NCI-H748 (cell line): ENCODE results near the gene INS.

Source experiments
- DNase-seq: peaks from one replicate; lab custom pipeline; 2025; ENCODE audit not compliant: unreplicated experiment; lab: John Stamatoyannopoulos, UW

Gene INS

DNA sequence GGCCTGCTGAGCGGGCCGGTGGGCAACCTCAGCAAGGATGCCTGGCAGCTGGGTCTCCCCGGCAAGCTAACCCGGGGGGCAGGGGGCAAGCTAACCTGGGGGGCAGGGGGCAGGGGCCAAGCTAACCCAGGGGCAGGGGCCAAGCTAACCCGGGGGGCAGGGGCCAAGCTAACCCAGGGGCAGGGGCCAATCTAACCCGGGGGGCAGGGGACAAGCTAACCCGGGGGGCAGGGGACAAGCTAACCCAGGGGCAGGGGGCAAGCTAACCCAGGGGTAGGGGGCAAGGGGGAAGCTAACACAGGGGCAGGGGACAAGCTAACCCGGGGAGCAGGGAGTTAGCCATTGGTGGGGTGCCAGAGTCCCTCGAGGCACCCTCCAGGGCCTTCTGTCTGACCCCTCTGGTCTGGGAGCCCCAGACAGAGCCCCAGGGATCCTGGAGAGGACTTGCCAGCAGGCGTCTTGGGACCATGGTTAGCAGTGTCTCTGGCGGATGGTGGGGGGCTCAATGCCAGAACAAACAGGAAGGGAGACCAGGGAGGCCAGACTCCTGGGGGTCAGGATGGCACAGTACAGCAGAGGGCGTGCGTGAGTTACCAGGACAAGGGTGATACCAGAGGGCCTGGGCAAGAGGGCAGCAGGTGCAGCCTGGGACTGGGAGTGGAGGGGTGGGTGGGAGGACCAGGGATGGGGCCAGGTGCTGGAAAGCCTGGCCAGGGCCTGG, 37.9 kb downstream of the INS start:
- DNase-seq = no peak

DNA sequence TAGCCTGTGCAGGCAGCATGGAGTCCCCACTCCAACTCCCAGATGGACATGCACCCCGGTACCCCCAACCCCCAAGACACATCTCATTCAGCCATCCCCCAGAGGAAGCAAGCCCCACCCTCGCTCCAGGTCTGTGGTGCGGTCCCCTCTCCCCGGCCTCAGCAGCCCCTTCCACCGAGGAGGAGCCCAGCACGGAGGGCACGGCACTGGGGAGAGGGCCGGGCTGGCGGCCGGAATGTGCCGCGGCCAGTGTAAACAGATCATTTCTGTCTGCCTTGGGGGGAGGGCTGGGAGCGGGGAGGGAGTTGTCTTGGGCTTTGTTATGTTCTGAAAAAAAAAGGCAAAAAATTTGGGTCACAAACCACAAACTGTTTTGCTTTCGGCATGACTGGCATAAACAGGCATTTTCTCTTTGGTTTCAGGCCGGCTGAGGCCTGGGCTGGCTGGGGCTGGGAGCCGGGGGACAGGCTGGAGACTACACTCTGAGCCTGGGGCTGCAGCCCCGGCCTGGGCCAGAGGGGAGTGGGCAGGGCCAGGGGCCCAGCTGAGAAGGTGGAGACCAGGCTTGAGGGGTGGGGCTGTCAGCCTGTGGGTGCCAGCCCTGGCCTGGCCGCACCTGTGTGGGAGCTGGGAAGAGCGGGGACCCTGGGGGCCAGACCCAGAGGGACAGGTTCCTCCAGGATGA, 38.6 kb downstream of the INS start:
- no peak for DNase-seq

DNA sequence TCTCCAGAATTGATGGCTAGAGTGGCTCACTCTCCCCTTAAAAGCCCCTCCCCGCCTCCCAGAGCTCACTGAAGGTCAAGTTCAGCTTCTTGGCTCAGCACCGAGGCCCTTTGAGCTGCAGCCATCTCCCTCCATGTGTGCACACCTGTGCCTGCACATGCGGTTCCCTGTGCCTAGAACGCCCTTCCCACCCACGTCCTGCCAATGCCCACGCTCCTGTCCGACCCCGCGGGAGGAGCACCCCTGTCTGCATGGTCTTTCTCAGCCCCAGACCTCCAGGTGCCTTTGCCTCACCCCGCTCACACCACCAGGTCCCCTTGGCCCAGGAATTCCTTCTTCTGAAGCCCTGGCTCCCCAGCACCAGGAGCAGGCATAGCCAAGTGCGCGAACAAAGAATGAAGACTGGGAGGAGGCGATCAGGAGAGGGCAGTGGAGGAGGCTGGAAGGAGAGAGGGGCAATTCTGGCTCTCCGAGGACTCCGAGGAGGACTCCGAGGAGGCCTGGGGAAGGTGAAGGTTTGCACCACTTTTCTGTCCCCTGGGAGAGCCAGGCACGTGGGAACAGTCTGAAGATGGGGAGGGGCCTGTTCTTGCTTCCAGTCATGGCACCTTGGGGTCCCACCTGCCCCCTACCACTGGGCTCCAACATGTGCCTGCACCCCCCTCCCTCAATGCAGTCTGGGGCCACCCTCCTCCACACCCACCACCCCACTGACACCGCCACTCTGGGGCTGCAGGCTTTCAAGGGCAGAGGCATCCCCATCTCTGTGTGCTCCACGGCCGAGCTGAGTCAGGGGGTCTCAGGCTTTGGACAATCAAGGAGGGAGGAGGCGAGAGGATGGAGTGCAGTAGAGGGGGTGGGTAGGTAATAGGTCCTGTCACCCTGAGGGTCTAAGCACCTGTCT, 39.5 kb downstream of the INS start:
- DNase-seq = no peak

DNA sequence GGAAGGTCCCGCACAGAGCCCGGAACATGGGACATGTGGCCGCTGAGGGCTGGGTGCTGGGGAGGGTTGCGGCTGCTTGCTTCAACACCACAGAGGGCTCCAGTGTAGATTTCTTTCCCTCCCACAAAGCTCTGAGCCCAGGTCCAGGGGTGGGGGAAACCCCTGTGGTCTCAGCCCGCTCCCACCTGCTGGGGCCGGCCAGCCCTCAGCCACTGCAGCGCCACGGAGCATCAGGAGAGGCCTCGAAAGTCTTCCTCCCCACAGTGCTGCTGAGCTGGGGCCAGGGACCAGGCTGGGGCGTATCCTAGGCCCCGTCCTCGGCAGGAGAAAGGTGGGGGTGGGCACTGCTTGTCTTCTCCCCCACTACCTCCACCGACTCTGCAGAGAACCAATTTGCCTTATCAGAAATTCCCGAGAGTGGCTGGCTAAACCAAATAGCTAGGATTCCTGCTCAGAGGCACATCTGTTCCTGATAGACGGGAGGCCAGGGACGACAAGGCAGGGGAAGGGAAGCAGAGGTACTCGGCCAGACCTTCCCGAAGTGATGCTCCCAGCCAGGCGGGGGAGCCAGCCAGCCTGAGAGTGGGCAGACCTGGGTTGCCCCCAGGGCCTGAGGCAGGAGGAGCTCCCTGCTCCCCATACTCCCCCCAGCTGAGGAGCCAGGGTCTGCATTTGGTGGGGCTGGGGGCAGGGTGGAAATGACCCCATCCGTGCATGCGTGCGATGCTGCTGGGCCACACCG, 40.5 kb downstream of the INS start:
- DNase-seq = no peak

DNA sequence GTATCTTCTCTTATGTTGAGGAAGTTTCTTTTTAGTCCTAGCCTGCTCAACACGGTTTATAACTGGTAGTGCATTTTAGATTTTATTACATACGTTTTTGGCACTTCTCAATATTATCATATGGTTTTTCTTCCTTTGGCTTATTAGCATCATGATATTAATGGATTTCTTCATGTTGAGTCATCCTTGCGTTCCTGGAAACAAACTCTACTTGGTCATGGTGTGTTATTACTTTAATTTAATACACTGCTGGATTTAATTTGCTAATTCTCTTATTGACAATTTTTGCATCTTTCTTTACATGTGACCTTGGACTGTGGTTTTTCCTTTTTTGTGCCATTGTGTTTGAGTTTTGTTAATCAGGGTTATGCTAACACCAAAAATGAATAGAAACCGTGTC, 42.3 kb downstream of the INS start:
- no peak for DNase-seq

DNA sequence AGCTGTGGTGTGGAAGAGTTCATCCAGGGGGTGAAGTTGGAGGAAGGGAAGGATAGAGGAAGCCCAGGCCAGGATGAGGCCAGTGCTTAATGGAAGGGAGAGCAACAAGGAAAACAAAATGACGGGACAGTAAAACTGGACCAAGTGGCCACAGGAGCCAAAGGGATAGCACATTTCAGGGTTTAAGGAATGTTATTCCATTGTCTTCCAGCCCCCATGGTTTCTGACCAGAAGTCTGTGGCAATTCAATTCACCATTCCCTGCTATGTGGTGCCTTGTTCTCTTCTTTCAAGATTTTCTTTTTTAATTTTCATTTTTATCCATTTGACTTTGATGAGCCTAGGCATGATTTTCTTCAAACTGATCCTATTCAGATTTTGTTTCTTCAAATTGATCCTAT, 44.3 kb downstream of the INS start:
- no peak for DNase-seq

DNA sequence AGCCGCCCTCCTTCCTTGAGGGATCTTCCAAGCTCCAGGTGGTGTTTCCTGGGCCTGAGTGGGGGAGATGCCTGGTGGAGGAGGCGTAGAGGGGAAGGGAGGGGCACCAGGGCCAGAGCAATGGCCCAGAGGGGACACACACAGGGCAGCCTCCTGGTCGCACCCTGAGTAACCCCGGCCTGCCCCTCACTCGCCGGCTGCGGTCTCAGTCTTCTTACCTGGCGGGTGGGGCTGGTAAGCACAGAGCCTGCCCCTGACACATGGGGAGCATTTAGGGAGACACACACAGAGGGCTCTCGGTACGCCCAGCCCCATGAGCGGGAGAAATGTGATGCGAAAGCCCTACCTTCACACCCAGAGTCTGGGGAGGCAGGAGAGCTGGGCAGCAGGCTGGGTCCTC, 45.7 kb downstream of the INS start:
- DNase-seq = no peak

DNA sequence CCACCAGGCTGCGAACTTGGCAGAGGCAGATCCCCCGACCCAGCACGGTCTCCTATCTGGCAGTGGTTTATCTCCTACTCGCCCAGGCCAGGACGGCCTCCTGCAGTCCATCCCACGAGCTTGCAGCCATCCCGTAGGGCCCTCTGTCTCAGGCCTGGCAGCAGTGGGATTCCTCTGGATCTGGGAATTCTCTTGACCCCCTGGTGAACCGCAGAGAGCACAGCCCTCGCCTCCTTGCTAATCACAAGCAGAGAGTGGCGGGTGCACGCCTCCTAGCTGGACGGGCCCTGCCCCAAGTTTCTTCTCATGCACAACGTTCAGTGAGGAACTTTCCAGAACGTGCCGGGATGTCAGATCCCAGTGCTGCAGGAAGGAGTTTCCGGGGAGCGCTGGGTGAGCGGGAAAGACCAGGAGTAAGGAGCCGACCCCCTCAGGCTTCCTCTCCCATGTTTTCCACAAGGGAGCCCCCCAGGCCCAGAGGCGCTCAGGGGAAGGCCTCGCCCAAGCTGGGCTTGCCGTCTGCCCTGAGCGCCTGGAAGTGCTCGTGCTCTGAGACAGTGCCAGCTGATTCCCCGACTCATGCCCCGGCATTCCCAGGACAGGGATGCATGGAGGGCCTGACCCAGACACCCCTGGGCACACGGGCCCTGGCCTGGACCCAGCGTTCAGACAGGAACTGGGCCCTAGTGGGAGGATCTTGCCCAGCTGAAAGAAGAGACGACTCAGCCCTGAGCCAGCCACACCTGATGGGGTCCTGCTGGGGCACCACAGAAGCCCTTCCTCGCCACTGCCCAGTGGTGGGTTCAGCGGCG, 46.4 kb downstream of the INS start:
- DNase-seq = no peak

DNA sequence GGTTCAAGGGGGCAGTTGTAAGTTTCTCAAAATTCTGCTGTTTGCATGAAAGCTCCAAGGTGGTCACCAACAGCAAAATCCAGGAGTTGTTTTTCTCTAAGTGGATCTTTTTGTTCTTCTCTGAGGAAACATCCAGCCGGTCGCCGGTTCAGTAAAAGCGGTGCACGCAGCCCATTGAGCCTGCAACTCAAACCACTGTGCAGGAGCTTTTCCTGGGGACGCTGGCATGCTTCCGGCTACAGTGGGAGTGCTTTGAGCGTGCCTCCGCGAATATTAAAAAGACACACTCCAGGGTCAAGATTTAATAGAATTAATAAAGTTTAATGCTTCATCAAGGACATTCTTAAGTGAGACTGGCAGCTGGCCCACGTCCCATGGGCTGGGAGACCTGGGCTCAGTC, 47.2 kb downstream of the INS start:
- DNase-seq = no peak

DNA sequence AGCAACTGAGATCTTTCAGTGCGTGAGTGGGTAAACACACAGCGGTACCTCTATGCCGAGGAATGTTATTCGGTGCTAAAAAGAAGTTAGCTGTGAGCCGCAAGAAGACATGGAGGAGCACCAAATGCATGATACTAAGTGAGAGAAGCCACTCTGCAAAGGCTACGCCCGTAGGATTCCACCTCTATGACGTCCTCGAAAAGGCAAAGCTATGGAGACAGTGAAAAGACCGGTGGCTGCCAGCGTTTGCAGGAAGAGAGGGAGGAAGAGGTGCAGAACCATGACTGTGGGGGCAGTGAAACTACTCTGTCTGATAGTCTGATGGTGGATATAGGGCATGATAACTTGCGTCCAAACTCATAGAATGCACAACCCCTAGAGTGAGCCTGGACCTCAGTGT, 50.5 kb downstream of the INS start:
- no peak for DNase-seq
